HepG2 (cell line): ENCODE measurements around the gene HDDC2. TPM values are rescaled to one million over a fixed set of nuclear protein-coding genes. Genes with fewer than 3 reads are reported as not detected.
A peak's percentile ranks its signal among the peaks of the same experiment; 100 is the strongest.

ENCODE experiments used
- CEBPG ChIP-seq: IDR thresholded peaks from 2 replicates; pipeline ENCODE4 v1.6.1; 2016
- FOXC1 ChIP-seq: sonication (generic); formaldehyde crosslinking; IDR thresholded peaks from 2 replicates; pipeline ENCODE4 v1.8.0; 2022; ENCODE audit warnings: mild to moderate bottlenecking, missing genetic modification reagents, borderline replicate concordance
- MEIS1 ChIP-seq: sonication (generic); formaldehyde crosslinking; IDR thresholded peaks from 2 replicates; pipeline ENCODE4 v1.9.0; 2021; ENCODE audit warnings: mild to moderate bottlenecking, missing genetic modification reagents, moderate library complexity, borderline replicate concordance
- MTF2 ChIP-seq: sonication (generic); formaldehyde crosslinking; IDR thresholded peaks from 2 replicates; pipeline ENCODE4 v1.5.0; 2020; ENCODE audit warnings: missing genetic modification reagents, borderline replicate concordance
- MYNN ChIP-seq: sonication (generic); formaldehyde crosslinking; IDR thresholded peaks from 2 replicates; pipeline ENCODE4 v1.4.0; 2020; ENCODE audit warnings: mild to moderate bottlenecking, low read depth, missing genetic modification reagents
- PHF20 ChIP-seq: sonication (generic); formaldehyde crosslinking; IDR thresholded peaks from 2 replicates; pipeline ENCODE4 v1.5.0; 2020; ENCODE audit warnings: mild to moderate bottlenecking, missing genetic modification reagents
- PHF5A ChIP-seq: IDR thresholded peaks from one replicate; pipeline ENCODE4 v1.6.1; 2018; ENCODE audit warnings: low read depth, missing genetic modification reagents; ENCODE audit not compliant: unreplicated experiment
- POLR2A ChIP-seq, 2 experiments: IDR thresholded peaks; 2 replicates each; pipeline ENCODE4 v1.6.1; 2011; ENCODE audit warnings: low read depth in 2 of 2, low read length in 2 of 2, mild to moderate bottlenecking in 1 of 2, moderate library complexity in 1 of 2; ENCODE audit not compliant: insufficient read depth in 1 of 2
- SALL1 ChIP-seq: sonication (generic); formaldehyde crosslinking; IDR thresholded peaks from 2 replicates; pipeline ENCODE4 v1.8.0; 2022; ENCODE audit warnings: mild to moderate bottlenecking, missing genetic modification reagents
- SMYD3 ChIP-seq: sonication (generic); formaldehyde crosslinking; IDR thresholded peaks from 2 replicates; pipeline ENCODE4 v1.8.1; 2023; ENCODE audit warnings: mild to moderate bottlenecking, missing genetic modification reagents
- SNAPC5 ChIP-seq: sonication (generic); formaldehyde crosslinking; IDR thresholded peaks from 2 replicates; pipeline ENCODE4 v1.8.1; 2023; ENCODE audit warnings: mild to moderate bottlenecking, missing genetic modification reagents, borderline replicate concordance
- SRSF9 ChIP-seq: fragments of 200-400 bp; formaldehyde crosslinking; IDR thresholded peaks from 2 replicates; pipeline ENCODE4 v1.6.1; 2018; ENCODE audit warnings: borderline replicate concordance, mild to moderate bottlenecking, low read depth, low read length; ENCODE audit not compliant: insufficient read depth, poor library complexity, severe bottlenecking
- ZBED4 ChIP-seq: sonication (generic); formaldehyde crosslinking; IDR thresholded peaks from 2 replicates; pipeline ENCODE4 v1.4.0; 2020; ENCODE audit warnings: missing genetic modification reagents, borderline replicate concordance
- ZBTB4 ChIP-seq: sonication (generic); formaldehyde crosslinking; IDR thresholded peaks from 2 replicates; pipeline ENCODE4 v1.4.0; 2020; ENCODE audit warnings: missing genetic modification reagents, mild to moderate bottlenecking, borderline replicate concordance
- ZC3H13 ChIP-seq: sonication (generic); formaldehyde crosslinking; IDR thresholded peaks from 2 replicates; pipeline ENCODE4 v1.8.1; 2023; ENCODE audit warnings: mild to moderate bottlenecking, missing genetic modification reagents, moderate library complexity
- ZNF136 ChIP-seq: sonication (generic); formaldehyde crosslinking; IDR thresholded peaks from 2 replicates; pipeline ENCODE4 v1.8.1; 2022; ENCODE audit warnings: low read depth, mild to moderate bottlenecking, moderate library complexity, missing genetic modification reagents
- ZNF549 ChIP-seq: sonication (generic); formaldehyde crosslinking; IDR thresholded peaks from 2 replicates; pipeline ENCODE4 v1.5.0; 2020; ENCODE audit warnings: missing genetic modification reagents
- polyA plus RNA-seq, 8 experiments: library from polyadenylated mRNA; depleted of rRNA in 3 of 8; stranded (reverse) in 7 of 8; unstranded in 1 of 8; fragments of >200 nt; fragmentation: Illumina TruSeq in 4 of 8; extraction: Trizol in 4 of 8; gene quantifications; 2 replicates each; pipeline versions ENCODE4 v1.2.1 to v1.2.3, GENCODE V29; 2011 to 2016; ENCODE audit warnings: low read depth in 4 of 8, missing spikeins in 1 of 8, mixed read lengths in 1 of 8; ENCODE audit not compliant: insufficient read depth in 1 of 8
- total RNA-seq, 5 experiments: library from RNA; depleted of rRNA; stranded (reverse); fragments of >200 nt; fragmentation: Illumina TruSeq; extraction: Trizol; gene quantifications; 2 replicates each; pipeline ENCODE4 v1.2.3, GENCODE V29; 2016; ENCODE audit warnings: low read depth in 1 of 5

The HDDC2 gene
- total and polyA plus RNA-seq, 2 of the 13 experiments (the other 11 are each of a cell fraction or from before 2014, with no cell fraction given): 76.7 to 78.7 TPM

- peak; percentile 94 for TF ChIP-seq ZC3H13 (CRISPR knock-in tag)
- TF ChIP-seq POLR2A (IDR thresholded peaks at IDR 0.05; ENCODE audit: insufficient read depth in 1 of 2, low read depth in 2 of 2, low read length in 2 of 2): peak; percentile 82 to 83
- peak; percentile 91 for TF ChIP-seq ZBED4
- TF ChIP-seq PHF20: peak; percentile 89
- TF ChIP-seq MEIS1 (CRISPR knock-in tag): peak; percentile 86
- no peak for TF ChIP-seq ZNF549
- TF ChIP-seq FOXC1: peak; percentile 97
- no peak for TF ChIP-seq SRSF9
- TF ChIP-seq SMYD3 (CRISPR knock-in tag): peak; percentile 84
- no peak; the same call in 1 of the 2 replicates for TF ChIP-seq MYNN (CRISPR knock-in tag)
- TF ChIP-seq SNAPC5 (CRISPR knock-in tag): peak; percentile 77; the same call in 1 of the 2 replicates
- peak; percentile 86; the same call in 1 of the 2 replicates for TF ChIP-seq ZNF136 (CRISPR knock-in tag)
- peak; percentile 81 for TF ChIP-seq PHF5A (CRISPR knock-in tag)
- TF ChIP-seq CEBPG (CRISPR knock-in tag): 0 out of 2 replicates have a peak, but pooled peaks have one; percentile 27
- TF ChIP-seq MTF2 (CRISPR knock-in tag): peak; percentile 100
- TF ChIP-seq SALL1: peak; percentile 97
- peak; percentile 60; the same call in 1 of the 2 replicates for TF ChIP-seq ZBTB4 (CRISPR knock-in tag)
Observed at GRCh38 chr6:125301435-125302391, at the start of gene HDDC2 (continued).
